ENCODE data around the gene DISP3. TPM values are rescaled to one million over a fixed set of nuclear protein-coding genes. Genes with fewer than 3 reads are reported as not detected.

The DISP3 gene
- total RNA-seq, 1 experiment from 2014 or later, result 2.3 TPM

- Histone ChIP-seq H3K4me1 (ENCODE audit: control insufficient read depth in 1 of 2, insufficient read depth in 2 of 2, low read length in 2 of 2) (no peaks in the 10 kb centered on the region), H3K4me2 (ENCODE audit: low read length) (no peak overlapping the region), H3K79me2 (ENCODE audit: insufficient read depth, low read length) (no peaks in the 10 kb centered on the region), H3K9me3 (ENCODE audit: control insufficient read depth in 1 of 2, insufficient read depth in 1 of 2, low read depth in 1 of 2, low read length in 2 of 2) (no peaks in the 10 kb centered on the region), H2AFZ (ENCODE audit: low read depth, low read length, poor library complexity, severe bottlenecking) (no peak overlapping the region), H3K4me3 (replicated peaks in 1 of 2; ENCODE audit: low read depth in 1 of 2, low read length in 2 of 2) (no peak overlapping the region), H3K27ac (ENCODE audit: low read depth, low read length) (no peak overlapping the region), H3K9me2 (ENCODE audit: insufficient read depth) (no peaks in the 10 kb centered on the region), H3K27me3 (ENCODE audit: insufficient read depth, low read length) (no peaks in the 10 kb centered on the region; the same call in 1 of the 2 replicates), H3K36me3 (ENCODE audit: control insufficient read depth in 1 of 2, insufficient read depth in 2 of 2, low read length in 2 of 2) (no peaks in the 10 kb centered on the region), H4K20me1 (ENCODE audit: insufficient read depth) (no peaks in the 10 kb centered on the region), H3K9ac (ENCODE audit: low read length) (no peak overlapping the region)
- RAD21 ChIA-PET (ENCODE audit: low non-redundant PET in 1 of 2, low total read pairs in 2 of 2, uncharacterized antibody in 2 of 2, unreplicated experiment in 2 of 2), result no interaction called here
- no TSS peak for BruUV-seq (replicated peaks)
- CTCF ChIA-PET, result no interaction called here
- TF ChIP-seq POLR2AphosphoS5 (IDR thresholded peaks at IDR 0.05; ENCODE audit: low read depth, low read length) (no peak), CTCF (IDR thresholded peaks at IDR 0.05 in 2 of 3, conservative IDR thresholded peaks at IDR 0.05 in 1 of 3; ENCODE audit: borderline replicate concordance in 1 of 3, insufficient read depth in 1 of 3, low read depth in 2 of 3, low read length in 2 of 3) (no peak), SP1 (IDR thresholded peaks at IDR 0.05; ENCODE audit: low read depth) (no peak), RAD21 (IDR thresholded peaks at IDR 0.05; ENCODE audit: low read depth) (no peak), ZFX (IDR thresholded peaks at IDR 0.05) (no peak), JUND (IDR thresholded peaks at IDR 0.05) (no peak), POLR2A (IDR thresholded peaks at IDR 0.05; ENCODE audit: borderline replicate concordance, extremely low read depth, insufficient read depth, insufficient read length) (no peak)
- TF ChIP-seq, protein P1, sequence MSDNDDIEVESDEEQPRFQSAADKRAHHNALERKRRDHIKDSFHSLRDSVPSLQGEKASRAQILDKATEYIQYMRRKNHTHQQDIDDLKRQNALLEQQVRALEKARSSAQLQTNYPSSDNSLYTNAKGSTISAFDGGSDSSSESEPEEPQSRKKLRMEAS (IDR thresholded peaks at IDR 0.05), result no peak
- DNase-seq (ENCODE audit: low read depth, low spot score), result no peak
- POLR2A ChIA-PET, result no interaction called here
- intact Hi-C loops (cut with micrococcal nuclease), result no loop called here
- no peak for ATAC-seq
These were observed 16.6 kb downstream of the DISP3 start for GRCh38 chr1:11495579-11495978.

- Histone ChIP-seq H3K9me3 (ENCODE audit: control insufficient read depth in 1 of 2, insufficient read depth in 1 of 2, low read depth in 1 of 2, low read length in 2 of 2) (no peaks in the 10 kb centered on the region), H3K27me3 (ENCODE audit: insufficient read depth, low read length) (no peaks in the 10 kb centered on the region), H2AFZ (ENCODE audit: low read depth, low read length, poor library complexity, severe bottlenecking) (no peak overlapping the region), H3K9me2 (ENCODE audit: insufficient read depth) (no peaks in the 10 kb centered on the region), H3K4me1 (ENCODE audit: control insufficient read depth in 1 of 2, insufficient read depth in 2 of 2, low read length in 2 of 2) (no peaks in the 10 kb centered on the region), H3K27ac (ENCODE audit: low read depth, low read length) (no peak overlapping the region), H3K36me3 (ENCODE audit: control insufficient read depth in 1 of 2, insufficient read depth in 2 of 2, low read length in 2 of 2) (no peaks in the 10 kb centered on the region), H4K20me1 (ENCODE audit: insufficient read depth) (no peaks in the 10 kb centered on the region), H3K4me2 (ENCODE audit: low read length) (no peak overlapping the region), H3K9ac (ENCODE audit: low read length) (no peak overlapping the region), H3K4me3 (replicated peaks in 1 of 2; ENCODE audit: low read depth in 1 of 2, low read length in 2 of 2) (no peak overlapping the region), H3K79me2 (ENCODE audit: insufficient read depth, low read length) (no peaks in the 10 kb centered on the region)
- RAD21 ChIA-PET (ENCODE audit: low non-redundant PET in 1 of 2, low total read pairs in 2 of 2, uncharacterized antibody in 2 of 2, unreplicated experiment in 2 of 2), result no interaction called here
- ATAC-seq, result no peak
- no TSS peak for BruUV-seq (replicated peaks)
- intact Hi-C loops (cut with micrococcal nuclease), result no loop called here
- CTCF ChIA-PET, result no interaction called here
- DNase-seq (ENCODE audit: low read depth, low spot score), result no peak
- POLR2A ChIA-PET, result no interaction called here
- TF ChIP-seq TCF7L2 (IDR thresholded peaks at IDR 0.05; ENCODE audit: borderline replicate concordance, extremely low read depth, insufficient read depth, insufficient read length) (no peak), SIN3A (IDR thresholded peaks at IDR 0.05; ENCODE audit: low read depth) (no peak), JUND (IDR thresholded peaks at IDR 0.05) (no peak), YY1 (IDR thresholded peaks at IDR 0.05; ENCODE audit: extremely low read depth, insufficient replicate concordance, low read depth, low read length) (no peak), POLR2AphosphoS5 (IDR thresholded peaks at IDR 0.05; ENCODE audit: low read depth, low read length) (no peak), SP1 (IDR thresholded peaks at IDR 0.05; ENCODE audit: low read depth) (no peak), REST (IDR thresholded peaks at IDR 0.05; ENCODE audit: low read depth) (no peak), ELF1 (IDR thresholded peaks at IDR 0.05; ENCODE audit: borderline replicate concordance, low read depth) (no peak), ZFX (IDR thresholded peaks at IDR 0.05) (no peak), EZH2 (IDR thresholded peaks at IDR 0.05) (no peak), RAD21 (IDR thresholded peaks at IDR 0.05; ENCODE audit: low read depth) (no peak), CBX3 (IDR thresholded peaks at IDR 0.05; ENCODE audit: low read depth) (no peak)
These were observed 17.7 kb downstream of the DISP3 start for GRCh38 chr1:11496551-11497080.

All from HCT116 (cell line).